NOMO-1 treated with DMSO at 0.1 percent for 48 hours (cell line): ENCODE measurements around the gene CXCL17.
"Not testable (repeated sequence)": the region's sequence is repeated elsewhere in the genome, so short reads cannot be mapped to it uniquely, and the experiment has no call there.

Experiments used
- DNase-seq: peaks from one replicate; lab custom pipeline; 2025; ENCODE audit not compliant: unreplicated experiment; lab: John Stamatoyannopoulos, UW

CXCL17 gene

DNA sequence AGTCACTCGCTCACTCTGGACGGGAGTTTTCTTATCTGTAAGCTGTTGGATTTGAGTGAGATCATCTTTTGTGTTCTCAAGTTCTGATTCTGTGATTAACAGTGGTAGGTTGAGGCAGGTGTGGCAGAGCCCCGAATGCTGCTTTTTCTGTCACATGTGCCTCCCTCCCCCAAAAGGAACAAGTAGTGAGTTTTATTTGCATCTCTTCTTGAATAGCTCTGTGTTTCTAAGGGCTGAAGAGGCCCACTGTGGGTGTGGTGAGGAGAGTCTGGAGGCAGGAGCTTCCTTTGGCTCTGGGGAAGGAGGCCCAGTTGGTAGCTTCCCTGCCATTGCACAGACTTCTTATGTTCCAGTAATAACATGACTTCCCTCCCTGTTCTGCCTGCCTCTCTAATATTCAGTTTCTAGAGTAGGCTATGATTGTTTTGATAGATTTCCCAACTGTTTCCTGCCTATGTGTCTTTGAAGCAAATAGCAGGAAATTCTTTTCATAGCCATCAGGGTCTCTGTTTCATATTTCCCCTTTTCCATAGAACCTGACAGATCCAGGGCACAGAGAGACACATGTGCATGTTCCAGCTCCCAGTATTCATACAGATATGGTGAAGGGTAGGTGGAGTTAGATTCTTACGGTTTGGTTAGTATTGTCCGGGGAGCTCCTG is 23.9 kb upstream of the CXCL17 start:
- DNase-seq: peak; percentile 23

DNA sequence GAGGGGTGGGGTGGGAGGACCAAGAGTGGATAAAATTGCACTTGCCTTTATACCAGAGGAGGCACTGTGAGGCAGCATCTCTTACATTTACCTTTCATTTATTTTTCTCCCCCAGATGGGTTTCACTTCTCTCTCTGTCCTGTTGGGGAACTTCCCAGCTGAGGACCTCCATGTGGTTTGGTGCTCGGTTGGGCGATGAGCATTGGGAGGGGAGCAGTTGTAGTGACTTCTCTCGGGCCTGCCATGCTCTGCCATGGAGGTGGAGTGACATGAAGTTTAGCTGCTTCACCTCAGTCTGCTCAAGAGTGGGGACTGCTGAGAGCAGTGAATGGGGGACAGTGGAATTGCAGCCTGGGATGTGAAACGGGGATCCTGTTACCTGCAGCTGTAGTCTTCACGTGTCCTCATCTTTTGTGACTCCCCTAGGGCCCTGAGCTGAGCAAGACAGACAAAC is 23.1 kb upstream of the CXCL17 start:
- DNase-seq: peak; percentile 65

DNA sequence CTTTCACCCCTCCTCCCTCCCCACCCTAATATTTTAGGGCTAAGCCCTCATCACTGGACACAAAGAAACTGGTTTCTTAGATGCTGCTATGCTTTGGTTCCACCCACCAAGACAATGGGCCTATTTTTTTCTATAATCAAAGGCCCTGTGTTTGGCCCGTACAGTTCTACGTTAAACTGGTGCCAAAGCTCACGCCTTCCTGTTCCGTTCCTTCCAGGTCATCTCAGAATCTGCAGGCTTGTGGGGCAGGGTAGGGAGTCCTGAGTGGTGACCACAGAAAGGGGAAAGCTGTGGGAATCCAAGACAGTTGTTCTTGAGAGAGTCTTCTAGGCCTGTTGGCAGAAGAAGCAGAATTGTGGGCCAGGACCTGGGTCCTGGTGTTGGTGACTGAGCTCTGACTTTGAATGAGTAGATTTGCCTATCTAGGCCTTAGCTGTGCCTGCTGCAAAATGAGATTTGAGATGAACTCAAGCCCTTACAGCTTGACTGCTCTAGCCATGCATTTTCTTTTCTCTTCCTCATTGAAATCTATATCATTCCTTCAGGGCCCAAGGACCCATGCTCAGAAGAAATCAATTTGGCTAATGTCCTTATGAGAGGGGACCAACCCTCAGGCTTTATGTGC is 19.1 kb upstream of the CXCL17 start:
- DNase-seq: no peak

DNA sequence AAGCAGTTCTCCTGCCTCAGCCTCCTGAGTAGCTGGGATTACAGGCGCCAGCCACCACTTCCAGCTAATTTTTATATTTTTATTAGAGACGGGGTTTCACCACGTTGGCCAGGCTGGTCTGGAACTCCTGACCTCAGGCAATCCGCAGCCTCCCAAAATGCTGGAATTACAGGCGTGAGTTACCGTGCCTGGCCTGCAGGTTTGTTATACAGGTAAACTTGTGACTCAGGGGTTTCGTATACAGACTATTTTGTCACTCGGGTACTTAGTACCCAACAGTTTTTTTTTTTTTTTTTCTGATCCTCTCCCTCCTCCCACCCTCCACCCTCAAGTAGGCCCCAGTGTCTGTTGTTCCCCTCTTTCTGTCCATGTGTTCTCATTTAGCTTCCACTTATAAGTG is 18.5 kb upstream of the CXCL17 start:
- not testable (repeated sequence) for DNase-seq

DNA sequence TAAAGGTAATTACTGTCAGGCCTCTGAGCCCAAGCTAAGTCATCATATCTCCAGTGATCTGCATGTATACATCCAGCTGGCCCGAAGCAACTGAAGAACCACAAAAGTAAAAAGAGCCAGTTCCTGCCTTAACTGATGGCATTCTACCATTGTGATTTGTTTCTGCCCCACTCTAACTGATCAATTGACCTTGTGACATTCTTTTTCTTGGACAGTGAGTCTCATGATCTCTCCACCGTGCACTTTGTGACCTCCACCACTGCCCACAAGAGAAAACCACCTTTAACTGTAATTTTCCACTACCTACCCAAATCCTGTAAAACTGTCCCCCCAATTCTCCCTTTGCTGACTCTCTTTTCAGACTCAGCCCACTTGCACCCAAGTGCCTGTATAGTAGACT is 17.2 kb upstream of the CXCL17 start:
- DNase-seq: no peak

DNA sequence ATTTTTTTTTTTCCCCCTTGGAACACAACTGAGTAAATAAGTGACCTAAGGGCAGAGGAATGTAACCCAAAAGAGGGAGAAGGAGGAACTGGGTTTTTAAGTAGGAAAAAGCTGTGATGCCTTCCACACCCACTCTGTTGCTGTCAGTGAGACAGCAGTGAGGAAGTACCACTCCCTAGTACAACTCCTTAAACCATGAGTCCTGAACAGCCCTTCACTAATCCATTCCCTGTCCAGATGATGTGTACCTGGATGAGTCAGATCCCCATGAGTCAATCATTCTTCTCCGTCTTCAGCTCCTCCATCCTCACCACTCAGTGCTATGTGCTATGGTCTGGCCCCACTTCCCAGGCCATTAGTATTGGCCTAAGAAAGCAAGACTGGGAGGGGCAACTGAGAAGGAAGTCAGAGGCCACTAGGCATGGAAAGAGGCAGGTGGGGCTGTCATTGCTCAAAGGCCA is 12.9 kb upstream of the CXCL17 start:
- no peak for DNase-seq

DNA sequence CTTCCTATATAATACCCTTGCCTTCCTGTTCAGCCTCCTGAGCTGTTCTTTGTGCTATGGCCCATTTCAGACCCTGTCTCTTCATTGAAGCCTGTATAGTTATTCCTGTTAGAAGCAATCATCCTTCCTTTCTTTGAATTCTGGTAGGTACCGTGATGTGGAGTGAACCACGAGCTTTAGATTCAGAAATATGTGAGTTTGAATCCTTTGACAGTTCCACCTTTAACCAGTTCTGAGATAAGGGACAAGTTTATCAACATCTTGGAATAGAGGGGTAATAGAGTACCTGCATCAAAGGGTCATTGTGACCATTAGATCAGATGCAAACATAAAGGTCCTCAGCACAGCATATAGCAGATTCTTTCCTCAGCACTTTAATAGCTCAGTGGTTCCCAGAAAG is 12.3 kb upstream of the CXCL17 start:
- no peak for DNase-seq

DNA sequence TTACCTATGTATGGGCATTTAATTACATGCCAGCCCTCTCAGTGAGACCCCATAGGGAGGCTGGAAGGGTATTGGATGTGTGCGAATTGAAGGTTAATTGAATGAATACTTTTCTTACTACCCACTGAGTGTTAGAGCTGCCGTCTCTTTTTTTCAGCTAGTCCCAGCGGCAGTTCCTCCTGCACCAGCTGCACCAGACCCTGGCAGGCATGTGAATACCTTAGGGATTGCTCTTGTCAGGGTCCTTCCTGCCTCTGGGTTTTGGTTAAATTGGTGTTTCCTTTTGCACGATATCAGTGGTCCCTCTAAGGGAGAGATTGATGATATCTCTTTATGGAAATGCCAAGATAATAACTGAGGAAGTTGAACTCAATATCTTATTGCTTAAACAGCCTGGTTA is 9.8 kb upstream of the CXCL17 start:
- DNase-seq: peak; percentile 27

DNA sequence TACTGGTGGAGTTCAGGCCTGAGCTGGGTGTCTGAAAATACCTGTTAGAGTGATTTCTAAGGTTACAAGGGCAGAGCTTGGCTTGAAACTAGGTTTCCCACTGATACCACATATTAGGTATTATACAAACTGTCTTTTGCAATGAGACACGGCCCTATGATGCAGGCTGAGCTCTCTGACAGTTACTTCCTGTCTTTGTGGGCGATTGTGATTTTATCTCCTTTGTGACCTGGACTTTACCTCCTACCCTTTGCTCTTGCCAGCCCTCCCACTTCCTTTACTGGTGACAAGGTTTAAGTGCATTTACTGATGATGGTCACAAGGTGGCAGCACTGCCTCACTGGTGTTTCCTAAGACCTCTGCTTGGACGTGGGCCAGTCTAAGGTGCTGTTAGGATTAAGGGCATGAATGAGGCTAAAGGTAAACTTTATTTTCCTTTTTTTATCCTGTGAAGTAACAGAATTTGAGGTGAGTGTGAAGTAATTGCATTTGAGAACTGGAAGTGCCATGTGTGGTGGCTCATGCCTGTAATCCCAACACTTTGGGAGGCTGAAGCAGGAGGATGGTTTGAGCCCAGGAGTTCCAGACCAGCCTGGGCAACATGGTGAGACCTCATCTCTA is 7.7 kb upstream of the CXCL17 start:
- DNase-seq: peak; percentile 91

DNA sequence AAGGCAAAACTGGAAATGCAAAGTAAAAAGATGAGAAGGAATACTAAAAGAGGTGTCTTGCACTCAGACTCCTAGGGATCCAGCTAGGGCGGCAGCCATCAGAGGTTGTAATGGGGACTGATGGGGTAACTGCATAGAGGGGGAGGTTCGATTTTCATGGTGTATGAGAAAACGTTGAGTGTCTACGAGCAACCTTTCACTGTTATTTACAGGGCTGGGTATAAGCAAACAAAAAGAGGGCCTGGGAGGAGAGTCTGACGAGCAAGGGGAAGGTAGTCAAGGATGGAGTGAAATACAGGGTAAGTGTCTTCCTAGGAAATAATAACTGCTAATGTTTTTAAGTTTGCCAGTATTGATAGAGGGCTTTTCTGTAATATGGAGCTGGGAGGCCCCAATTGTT is 5.6 kb upstream of the CXCL17 start:
- DNase-seq: not testable (repeated sequence)

DNA sequence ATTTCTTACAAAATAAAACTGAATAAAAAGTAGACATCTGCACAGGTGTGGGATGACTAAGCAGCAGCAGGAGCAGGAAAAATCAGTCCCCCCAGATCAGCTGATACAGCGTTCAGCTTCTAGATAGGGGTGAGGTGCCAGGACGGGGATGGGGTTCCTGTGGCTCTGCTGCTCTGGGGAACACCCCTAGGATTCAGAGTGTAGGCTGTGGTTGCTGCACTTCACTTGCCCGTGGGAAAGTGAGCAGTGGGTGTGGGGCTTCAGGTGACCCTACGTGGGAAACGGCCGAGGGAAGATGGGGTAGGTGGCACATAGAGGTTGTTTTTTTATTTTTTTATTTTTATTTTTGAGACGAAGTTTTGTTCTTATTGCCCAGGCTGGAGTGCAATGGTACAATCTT is 3.2 kb upstream of the CXCL17 start:
- DNase-seq: no peak

DNA sequence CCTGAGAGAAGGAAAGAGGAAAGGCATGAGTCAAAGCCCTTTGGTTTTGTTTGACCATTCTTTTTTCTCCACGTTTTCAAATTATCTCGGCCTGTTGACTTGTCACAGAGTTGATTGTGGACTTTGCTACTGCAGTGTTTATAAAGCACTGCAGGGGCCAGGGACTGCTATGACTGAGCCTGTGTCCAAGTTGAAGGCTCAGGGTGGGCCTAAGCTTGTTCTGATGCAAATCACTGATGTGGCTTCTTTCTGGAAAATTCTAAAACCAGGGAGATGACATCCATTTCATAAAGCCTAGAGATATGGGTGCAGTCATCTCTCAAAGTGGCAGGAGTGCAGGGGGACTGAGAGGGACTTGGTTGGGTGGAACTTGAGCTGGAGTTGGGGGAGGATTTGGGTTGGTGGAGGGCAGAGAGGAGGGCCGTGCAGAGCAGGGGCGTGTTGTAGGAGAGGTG is 1.2 kb upstream of the CXCL17 start:
- DNase-seq: no peak

DNA sequence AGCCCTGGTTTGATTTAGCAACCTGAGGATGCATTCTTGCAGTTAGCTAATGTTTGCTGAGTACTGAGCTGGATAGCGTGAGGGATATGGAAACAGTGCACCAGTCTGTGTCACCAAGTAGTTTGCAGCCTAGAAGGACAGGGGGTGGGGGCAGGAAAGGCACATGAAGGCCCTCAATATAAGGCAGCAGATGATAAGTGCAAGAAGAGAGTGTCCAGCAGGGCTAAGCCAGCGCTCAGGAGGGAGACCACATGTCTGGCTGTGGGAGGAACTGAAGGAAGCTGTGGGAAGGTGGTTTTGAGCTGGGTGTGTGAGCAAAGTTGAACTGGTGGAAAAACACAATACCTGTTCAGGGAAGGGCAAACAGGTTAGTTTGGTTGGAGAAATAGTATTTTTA is 1.7 kb downstream of the CXCL17 start:
- no peak for DNase-seq

DNA sequence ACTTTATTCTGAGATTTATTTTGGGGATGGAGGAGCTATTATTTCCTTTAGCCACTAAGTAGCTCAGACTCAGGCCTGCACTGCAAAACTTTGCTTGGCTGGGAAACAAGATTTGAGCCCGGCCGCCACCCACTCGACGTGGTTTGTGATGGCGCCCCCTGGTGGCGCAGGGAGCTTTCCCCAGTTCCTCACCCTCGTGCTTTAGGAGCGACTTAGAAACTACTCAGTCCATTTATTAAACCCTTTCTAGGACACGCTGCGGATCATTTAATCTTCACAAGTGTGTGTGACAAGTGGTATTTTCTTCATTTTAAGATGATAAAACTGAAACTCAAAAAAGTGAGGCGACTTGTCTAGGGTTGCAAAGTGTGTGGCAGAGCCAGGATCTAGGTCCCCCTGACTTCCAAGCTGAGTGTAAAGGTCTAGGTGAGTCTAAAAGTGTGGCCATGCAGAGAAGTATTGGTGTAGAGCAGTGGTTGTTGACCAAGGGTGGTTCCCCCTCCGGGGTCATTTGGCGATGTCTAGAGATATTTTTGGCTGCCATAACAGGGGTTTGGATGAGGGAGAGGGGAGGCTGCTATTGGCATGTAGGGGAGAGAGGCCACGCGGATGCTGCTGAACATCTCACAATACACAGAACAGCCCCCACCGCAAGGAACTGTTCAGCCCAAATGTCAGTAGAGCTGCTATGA is 2.2 kb downstream of the CXCL17 start:
- DNase-seq: peak; percentile 50

DNA sequence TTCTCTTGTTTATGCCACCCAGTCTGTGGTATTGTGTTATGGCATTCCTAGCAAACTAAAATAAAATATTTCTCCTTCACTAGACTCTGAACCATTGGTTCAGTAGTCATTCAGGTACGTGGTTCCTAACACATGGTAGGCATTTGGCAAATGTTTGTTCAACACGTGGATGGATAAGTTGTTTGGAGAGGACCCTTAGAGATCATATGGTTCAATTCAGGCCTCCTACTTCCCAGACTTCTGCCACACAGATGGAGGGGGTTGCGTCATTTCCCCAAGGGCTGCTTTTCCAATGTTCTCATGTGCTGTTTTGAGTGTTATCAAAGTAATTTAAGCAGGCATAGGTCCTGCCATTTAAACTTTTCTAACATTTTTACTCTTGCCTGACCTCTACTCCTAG is 6.7 kb downstream of the CXCL17 start:
- no peak for DNase-seq

DNA sequence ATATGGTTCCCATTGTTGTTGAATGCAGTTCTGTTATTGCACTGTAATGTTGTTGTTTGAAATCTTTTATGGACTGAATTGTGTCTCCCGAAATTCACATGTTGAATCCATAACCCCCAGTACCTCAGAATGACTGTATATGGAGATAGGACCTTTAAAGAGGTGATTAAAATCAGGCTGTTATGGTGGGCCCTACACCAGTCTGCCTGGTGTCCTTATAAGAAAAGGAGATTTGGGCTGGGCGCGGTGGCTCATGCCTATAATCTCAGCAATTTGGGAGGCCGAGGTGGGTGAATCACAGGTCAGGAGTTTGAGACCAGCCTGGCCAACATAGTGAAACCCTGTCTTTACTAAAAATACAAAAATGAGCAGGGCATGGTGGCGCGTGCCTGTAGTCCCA is 7.4 kb downstream of the CXCL17 start:
- DNase-seq: no peak

DNA sequence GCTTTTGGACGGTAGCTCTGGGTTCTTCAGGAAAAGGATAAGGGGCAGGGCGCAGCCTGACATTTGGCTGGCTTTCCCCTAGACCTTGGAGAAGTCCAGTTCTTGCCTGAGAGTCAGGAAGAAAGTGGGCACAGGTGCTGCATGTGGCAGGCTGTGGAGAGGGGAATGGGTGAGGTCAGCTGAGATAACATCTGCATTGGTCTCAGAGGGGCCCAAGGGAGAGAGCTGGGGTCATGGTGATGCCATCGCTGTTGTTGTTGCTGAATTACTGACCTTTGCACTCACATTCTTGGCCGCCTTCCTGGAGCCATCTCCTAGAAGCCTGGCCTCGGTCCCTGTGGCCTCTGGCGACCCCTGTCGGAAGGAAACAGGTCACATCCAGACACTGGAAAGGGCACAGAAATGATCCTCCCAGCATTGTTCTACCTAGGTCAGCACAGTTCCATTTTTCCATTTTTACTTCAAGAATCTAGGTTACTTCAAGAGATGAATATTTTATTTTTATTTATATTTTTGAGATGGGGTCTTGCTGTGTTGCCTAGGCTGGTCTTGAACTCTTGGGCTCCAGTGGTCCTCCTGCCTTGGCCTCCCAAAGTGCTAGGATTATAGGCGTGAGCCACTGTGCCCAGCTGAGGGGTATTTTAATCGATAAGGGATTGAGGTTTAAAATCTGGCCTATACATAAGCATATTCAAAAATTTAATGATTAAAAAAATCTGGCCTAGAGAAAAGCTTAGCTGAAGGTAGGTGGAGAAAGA is 9.1 kb downstream of the CXCL17 start:
- DNase-seq: peak; percentile 73

DNA sequence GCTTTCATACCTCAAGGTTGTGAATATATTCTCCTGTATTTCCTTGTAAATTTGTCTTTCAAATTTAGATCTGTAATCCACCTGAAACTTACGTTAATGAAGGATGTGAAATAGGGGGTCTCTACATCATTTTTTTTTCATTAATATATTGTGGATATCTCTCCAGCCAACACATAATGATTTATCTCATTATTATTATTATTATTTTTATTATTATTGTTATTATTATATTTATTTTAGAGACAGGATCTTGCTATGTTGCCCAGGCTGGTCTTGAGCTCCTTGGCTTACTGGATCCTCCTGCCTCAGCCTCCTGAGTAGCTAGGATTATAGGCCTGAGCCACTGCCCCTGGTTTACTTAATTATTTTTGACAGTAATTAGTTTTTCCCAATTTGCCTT is 11.3 kb downstream of the CXCL17 start:
- DNase-seq: no peak

DNA sequence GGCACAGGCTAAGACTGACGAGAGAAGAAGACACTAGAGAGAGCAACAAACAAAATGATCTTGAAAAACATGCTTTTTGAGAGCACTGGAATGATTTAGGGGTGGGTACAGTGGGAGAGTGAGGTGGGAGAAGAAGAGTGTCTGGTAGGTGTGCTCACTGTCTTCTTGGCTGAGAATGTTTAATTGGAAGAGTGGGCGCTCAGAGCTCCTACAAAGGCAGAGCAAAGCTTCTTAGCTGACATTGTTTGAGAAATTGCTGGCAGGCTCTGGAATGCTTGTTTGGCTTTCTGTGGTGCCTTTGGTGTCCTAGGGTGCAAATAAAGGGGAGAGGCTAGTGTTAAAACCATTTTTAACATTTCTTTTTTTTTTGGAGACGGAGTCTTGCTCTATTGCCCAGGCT is 14.1 kb downstream of the CXCL17 start:
- DNase-seq: no peak

DNA sequence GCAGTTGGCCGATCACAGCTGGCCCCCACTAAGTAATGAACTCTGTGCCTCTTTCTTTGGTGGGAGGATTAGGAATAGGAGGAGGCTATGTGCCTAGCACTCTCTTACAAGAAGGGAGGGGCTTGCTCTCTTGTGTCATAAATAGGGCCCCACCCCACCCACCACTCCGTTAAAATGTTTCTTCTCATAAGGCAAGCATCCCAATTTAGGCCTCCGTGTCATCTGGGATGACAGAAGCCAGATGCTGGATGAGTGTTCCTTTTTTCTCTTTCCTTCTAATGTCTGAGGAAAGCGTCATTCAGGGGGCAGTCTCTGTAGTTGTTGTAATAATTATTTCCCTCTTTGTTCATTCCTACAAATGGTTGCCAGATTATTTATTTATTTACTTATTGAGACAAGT is 15.4 kb downstream of the CXCL17 start, which contains the start of gene LIPE:
Gene LIPE (minus strand): TSS at position 76 of the 400 bp plus-strand sequence. CDS start 239 bp downstream, outside the sequence.
- DNase-seq: no peak

DNA sequence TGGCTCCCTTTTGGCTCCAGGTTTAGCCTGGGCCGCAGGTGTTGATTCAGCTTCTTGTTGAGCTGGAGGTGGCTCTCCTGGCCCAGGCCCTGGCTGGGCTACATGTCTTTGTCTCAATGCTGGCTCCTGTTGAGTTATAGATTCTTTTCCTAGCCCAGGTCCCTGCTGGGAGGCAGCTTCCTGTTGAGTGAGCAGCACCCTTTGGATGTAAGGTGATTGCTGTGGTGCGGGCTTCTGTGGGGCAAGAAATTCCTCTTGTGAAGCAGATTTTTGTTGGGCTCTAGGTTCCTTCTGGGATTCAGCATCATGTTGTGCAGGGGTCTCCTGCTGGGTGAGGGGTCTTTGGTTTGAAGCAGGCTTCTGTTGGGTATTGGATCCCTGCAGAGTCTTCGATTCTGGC is 16.1 kb downstream of the CXCL17 start:
- DNase-seq: no peak
